Activated T-helper 2 cell treated with anti-CD3 and anti-CD28 coated beads, Interferon-gamma antibody, Interleukin-2, Interleukin-4, amounts not matched to agents 10 μg/mL and 5 μg/mL and 100 μg/mL, durations not matched to agents 14 hours and 24 hours and 36 hours (primary cell): ENCODE data around the gene ZNF362. TPM values are rescaled to one million over a fixed set of nuclear protein-coding genes. Genes with fewer than 3 reads are reported as not detected.
"Not testable (repeated sequence)": the region's sequence is repeated elsewhere in the genome, so short reads cannot be mapped to it uniquely, and the experiment has no call there.

Source experiments
- DNase-seq: peaks from one replicate; pipeline ENCODE4 v3.0.0; 2021; ENCODE audit warnings: low spot score
- H3K27ac Mint-ChIP-seq: one replicate; pipeline ENCODE4 v1.8.0; 2021; ENCODE audit warnings: mixed read lengths
- H3K27me3 Mint-ChIP-seq: one replicate; pipeline ENCODE4 v1.8.0; 2021; ENCODE audit warnings: low read depth, mixed read lengths
- H3K36me3 Mint-ChIP-seq: one replicate; pipeline ENCODE4 v1.8.0; 2021; ENCODE audit warnings: low read depth, mixed read lengths
- H3K4me1 Mint-ChIP-seq: one replicate; pipeline ENCODE4 v1.8.0; 2021; ENCODE audit warnings: low read depth, mixed read lengths
- H3K4me3 Mint-ChIP-seq: one replicate; pipeline ENCODE4 v1.8.0; 2021; ENCODE audit warnings: low read depth, mild to moderate bottlenecking, moderate library complexity, mixed read lengths
- H3K9me3 Mint-ChIP-seq: one replicate; pipeline ENCODE4 v1.8.0; 2021; ENCODE audit warnings: mixed read lengths
- intact Hi-C: fragments of 100-400 bp; cut with micrococcal nuclease; formaldehyde crosslinking; loops from one replicate; pipeline ENCODE4 v1.15.1; 2023
- total RNA-seq: library from RNA; stranded (reverse); gene quantifications from 2 replicates; pipeline ENCODE4 v1.2.3, GENCODE V29; 2022

ZNF362 gene
- total RNA-seq, 1 donor from 2014 or later = 22.2 TPM

GRCh38 chr1:33234588-33234990 is 21.7 kb upstream of the ZNF362 start:
- no peak overlapping the region for H3K27ac Mint-ChIP-seq
- peaks cover 30% of the 10 kb centered on the region for H3K4me1 Mint-ChIP-seq
- DNase-seq = no peak
- no peaks in the 10 kb centered on the region for H3K36me3 Mint-ChIP-seq
- peaks cover 1% of the 10 kb centered on the region for H3K27me3 Mint-ChIP-seq
- no peak overlapping the region for H3K4me3 Mint-ChIP-seq
- intact Hi-C loops = no loop called here
- no peaks in the 10 kb centered on the region for H3K9me3 Mint-ChIP-seq

- intact Hi-C loops = no loop called here
- Mint-ChIP-seq H3K4me1 (peaks cover 28% of the 10 kb centered on the region), H3K27ac (no peak overlapping the region), H3K4me3 (no peak overlapping the region), H3K27me3 (peaks cover 8% of the 10 kb centered on the region), H3K9me3 (no peaks in the 10 kb centered on the region), H3K36me3 (no peaks in the 10 kb centered on the region)
- DNase-seq = no peak
Observed at GRCh38 chr1:33235521-33235920, 20.8 kb upstream of the ZNF362 start.

GRCh38 chr1:33236498-33236897 is 19.8 kb upstream of the ZNF362 start:
- H3K4me1 Mint-ChIP-seq = peaks cover 22% of the 10 kb centered on the region
- no peaks in the 10 kb centered on the region for H3K9me3 Mint-ChIP-seq
- no peak overlapping the region for H3K27ac Mint-ChIP-seq
- H3K4me3 Mint-ChIP-seq = no peak overlapping the region
- intact Hi-C loops = no loop called here
- H3K36me3 Mint-ChIP-seq = no peaks in the 10 kb centered on the region
- peaks cover 12% of the 10 kb centered on the region for H3K27me3 Mint-ChIP-seq
- no peak for DNase-seq

DNA sequence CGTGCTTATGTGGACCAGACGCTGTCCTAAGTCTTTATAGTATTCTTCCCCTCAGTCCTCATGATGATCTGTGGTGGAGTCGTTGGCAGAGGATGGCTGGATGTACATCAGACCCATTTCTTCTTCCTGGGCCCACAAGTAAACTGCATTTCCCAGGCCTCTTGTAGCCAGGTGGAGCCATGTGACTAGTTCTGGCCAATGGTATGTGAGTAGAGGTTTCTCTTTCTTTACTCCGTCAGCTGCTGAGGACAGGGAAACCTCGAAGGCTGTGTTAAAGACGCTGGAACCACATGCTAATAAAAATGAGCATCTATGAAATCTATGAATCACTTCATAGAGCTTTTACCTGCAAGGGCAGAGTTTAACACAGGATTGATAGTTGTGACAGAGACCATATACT is 18.7 kb upstream of the ZNF362 start:
- Mint-ChIP-seq H3K4me1 (peaks cover 20% of the 10 kb centered on the region), H3K4me3 (no peak overlapping the region), H3K27me3 (peaks cover 18% of the 10 kb centered on the region), H3K9me3 (no peaks in the 10 kb centered on the region), H3K36me3 (no peaks in the 10 kb centered on the region), H3K27ac (no peak overlapping the region)
- DNase-seq = no peak
- intact Hi-C loops = no loop called here

GRCh38 chr1:33238194-33238724 is 18.0 kb upstream of the ZNF362 start:
- H3K9me3 Mint-ChIP-seq, H3K27ac Mint-ChIP-seq, intact Hi-C loops, H3K36me3 Mint-ChIP-seq, H3K4me3 Mint-ChIP-seq, DNase-seq: not testable (repeated sequence)
- H3K27me3 Mint-ChIP-seq = peaks cover 18% of the 10 kb centered on the region
- peaks cover 13% of the 10 kb centered on the region for H3K4me1 Mint-ChIP-seq

DNA sequence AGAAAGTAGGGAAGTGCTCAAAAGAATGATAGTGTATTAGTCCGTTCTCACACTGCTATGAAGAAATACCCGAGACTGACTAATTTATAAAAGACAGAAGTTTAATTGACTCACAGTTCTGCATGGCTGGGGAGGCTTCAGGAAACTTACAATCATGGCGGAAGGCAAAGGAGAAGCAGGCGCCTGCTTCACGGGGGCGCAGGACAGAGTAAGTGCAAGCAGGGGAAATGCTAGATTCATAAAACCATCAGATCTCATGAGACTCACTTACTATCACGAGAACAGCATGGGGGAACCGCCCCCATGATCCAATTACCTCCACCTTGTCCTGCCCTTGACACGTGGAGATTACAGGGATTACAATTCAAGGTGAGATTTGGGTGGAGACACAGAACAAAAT is 16.9 kb upstream of the ZNF362 start:
- DNase-seq, H3K4me1 Mint-ChIP-seq, H3K4me3 Mint-ChIP-seq, intact Hi-C loops, H3K36me3 Mint-ChIP-seq, H3K27ac Mint-ChIP-seq, H3K9me3 Mint-ChIP-seq: not testable (repeated sequence)
- H3K27me3 Mint-ChIP-seq = peaks cover 18% of the 10 kb centered on the region

DNA sequence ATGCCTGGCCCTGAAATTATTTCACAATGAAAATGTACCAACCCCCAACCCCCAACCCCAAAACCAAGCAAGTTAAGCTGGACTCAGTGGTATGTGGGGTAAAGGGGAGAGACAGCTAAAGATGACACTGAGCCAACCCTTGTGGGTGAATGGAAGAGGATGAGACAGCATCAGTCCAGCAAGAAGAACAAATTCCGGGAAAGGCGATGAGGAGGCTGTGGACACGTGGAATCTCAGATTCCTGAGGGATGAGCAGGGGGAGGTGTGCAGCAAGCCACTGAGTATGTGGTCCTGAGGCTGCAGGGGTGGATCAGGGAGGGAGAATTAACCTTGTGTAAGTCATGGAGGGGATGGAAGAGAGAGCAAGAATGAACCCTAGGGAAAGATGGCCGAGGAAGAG is 14.4 kb upstream of the ZNF362 start:
- Mint-ChIP-seq H3K27ac (no peak overlapping the region), H3K9me3 (no peaks in the 10 kb centered on the region), H3K4me1 (peaks cover 8% of the 10 kb centered on the region), H3K36me3 (no peaks in the 10 kb centered on the region), H3K27me3 (peaks cover 19% of the 10 kb centered on the region), H3K4me3 (no peak overlapping the region)
- intact Hi-C loops = no loop called here
- DNase-seq = no peak

GRCh38 chr1:33242652-33243051 is 13.6 kb upstream of the ZNF362 start:
- H3K36me3 Mint-ChIP-seq = no peaks in the 10 kb centered on the region
- H3K27me3 Mint-ChIP-seq = peaks cover 19% of the 10 kb centered on the region
- intact Hi-C loops = no loop called here
- H3K27ac Mint-ChIP-seq = no peak overlapping the region
- H3K9me3 Mint-ChIP-seq = no peaks in the 10 kb centered on the region
- H3K4me1 Mint-ChIP-seq = peaks cover 1% of the 10 kb centered on the region
- H3K4me3 Mint-ChIP-seq = no peak overlapping the region
- no peak for DNase-seq

DNA sequence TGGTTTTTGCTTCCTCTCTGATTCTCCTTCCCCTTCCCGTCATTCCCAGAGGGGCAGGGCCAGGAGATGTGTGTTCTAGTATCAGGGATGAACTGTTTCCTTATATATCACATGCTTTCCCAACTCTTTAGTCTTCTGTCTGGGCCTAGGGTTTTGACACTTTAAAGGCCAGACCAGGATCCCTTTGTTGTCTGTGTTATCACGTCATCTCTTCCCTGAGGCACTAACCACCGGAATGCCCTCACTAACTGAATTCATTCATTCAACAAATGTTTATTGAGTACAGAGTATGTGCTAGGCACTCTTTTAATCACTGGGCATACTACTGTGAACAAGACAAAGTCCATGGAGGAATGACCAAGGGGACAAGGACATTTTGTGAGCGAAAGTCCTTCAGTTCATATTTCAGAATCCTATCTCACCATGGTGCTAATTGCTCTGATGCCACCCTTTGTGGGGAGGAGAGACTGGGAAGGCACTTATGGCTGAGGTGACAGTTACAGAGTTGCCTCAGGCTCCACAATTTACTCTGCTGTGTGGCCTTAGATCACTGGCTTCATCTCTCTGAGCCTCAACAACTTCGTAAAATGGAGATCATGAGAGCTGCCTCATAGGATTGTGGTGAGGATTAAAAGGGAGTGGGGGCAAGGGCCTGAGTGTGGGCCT is 12.0 kb upstream of the ZNF362 start:
- H3K27ac Mint-ChIP-seq = no peak overlapping the region
- peaks cover 27% of the 10 kb centered on the region for H3K27me3 Mint-ChIP-seq
- no peaks in the 10 kb centered on the region for H3K9me3 Mint-ChIP-seq
- DNase-seq = no peak
- H3K36me3 Mint-ChIP-seq = no peaks in the 10 kb centered on the region
- intact Hi-C loops = no loop called here
- H3K4me1 Mint-ChIP-seq = no peaks in the 10 kb centered on the region
- H3K4me3 Mint-ChIP-seq = no peak overlapping the region

DNA sequence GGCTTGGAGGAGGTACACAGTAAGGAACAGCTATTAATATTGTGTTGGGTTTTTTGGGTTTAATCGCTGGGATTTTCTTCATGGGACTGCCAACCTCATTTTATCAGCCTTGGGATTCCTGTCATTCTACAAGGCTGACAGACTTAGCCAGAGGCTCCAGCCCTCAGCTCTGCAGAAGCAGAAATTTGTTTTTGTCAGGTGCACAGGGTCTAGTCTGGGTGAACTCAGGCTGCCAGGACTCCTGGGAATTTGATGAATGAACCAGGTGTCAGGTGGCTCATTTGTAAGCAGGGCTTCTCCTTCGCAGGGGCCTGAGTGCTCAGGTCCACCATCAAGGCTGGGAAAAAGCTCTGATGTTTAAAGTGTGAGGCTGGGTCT is 11.5 kb upstream of the ZNF362 start:
- no peaks in the 10 kb centered on the region for H3K9me3 Mint-ChIP-seq
- H3K27ac Mint-ChIP-seq = no peak overlapping the region
- H3K36me3 Mint-ChIP-seq = no peaks in the 10 kb centered on the region
- peaks cover 26% of the 10 kb centered on the region for H3K27me3 Mint-ChIP-seq
- no peaks in the 10 kb centered on the region for H3K4me1 Mint-ChIP-seq
- intact Hi-C loops = no loop called here
- no peak for DNase-seq
- H3K4me3 Mint-ChIP-seq = no peak overlapping the region

- H3K36me3 Mint-ChIP-seq = no peaks in the 10 kb centered on the region
- H3K4me3 Mint-ChIP-seq = no peak overlapping the region
- DNase-seq = no peak
- H3K9me3 Mint-ChIP-seq = no peaks in the 10 kb centered on the region
- no peak overlapping the region for H3K27ac Mint-ChIP-seq
- intact Hi-C loops = no loop called here
- H3K27me3 Mint-ChIP-seq = peaks cover 26% of the 10 kb centered on the region
- no peaks in the 10 kb centered on the region for H3K4me1 Mint-ChIP-seq
Observed at GRCh38 chr1:33246171-33246570, 10.1 kb upstream of the ZNF362 start.

DNA sequence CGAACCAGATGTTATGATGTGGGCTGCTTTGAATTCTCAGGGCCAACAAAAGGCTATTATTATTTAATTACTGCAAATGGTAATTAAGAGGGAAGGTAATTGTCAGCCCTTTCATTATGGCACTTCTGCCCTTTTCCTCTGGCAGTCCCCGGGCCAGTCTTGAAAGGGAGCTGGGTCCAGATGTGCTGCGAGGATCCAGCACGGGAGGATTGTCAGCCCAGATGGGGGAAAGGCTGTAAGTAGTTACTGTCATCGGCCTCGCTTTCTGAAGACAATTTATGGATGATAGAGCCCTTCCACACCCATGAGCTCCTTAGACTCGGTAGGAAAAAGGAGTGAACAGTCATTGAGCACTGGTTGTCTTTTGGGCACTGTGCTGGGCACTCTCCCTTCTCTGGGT is 8.7 kb upstream of the ZNF362 start:
- intact Hi-C loops = no loop called here
- Mint-ChIP-seq H3K4me1 (no peaks in the 10 kb centered on the region), H3K4me3 (no peak overlapping the region), H3K9me3 (no peaks in the 10 kb centered on the region), H3K27me3 (peaks cover 27% of the 10 kb centered on the region), H3K27ac (no peak overlapping the region), H3K36me3 (no peaks in the 10 kb centered on the region)
- no peak for DNase-seq

GRCh38 chr1:33248244-33248643 is 8.0 kb upstream of the ZNF362 start:
- Mint-ChIP-seq H3K27me3 (peaks cover 30% of the 10 kb centered on the region), H3K9me3 (no peaks in the 10 kb centered on the region), H3K4me1 (no peaks in the 10 kb centered on the region), H3K4me3 (no peak overlapping the region), H3K27ac (no peak overlapping the region), H3K36me3 (no peaks in the 10 kb centered on the region)
- no peak for DNase-seq
- intact Hi-C loops = no loop called here

DNA sequence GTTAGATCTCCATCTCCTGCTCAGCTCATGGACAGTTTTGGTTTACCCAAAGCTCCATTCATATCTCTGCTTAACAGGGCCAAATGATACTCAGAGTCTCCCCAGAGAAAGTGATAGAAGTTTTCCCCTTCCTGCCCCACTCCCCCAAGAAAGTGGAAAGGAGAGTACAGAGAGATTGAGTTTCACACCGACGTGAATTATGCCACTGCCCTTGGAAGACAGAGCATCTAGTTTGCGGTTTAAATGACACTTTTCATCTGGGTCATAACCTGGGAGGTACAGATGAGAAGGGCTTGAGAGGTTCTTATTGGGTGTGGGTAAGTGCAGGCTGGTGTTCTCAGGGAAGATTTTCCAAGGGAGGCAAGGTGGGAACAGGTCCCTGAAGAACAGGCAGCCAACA is 6.9 kb upstream of the ZNF362 start:
- Mint-ChIP-seq H3K36me3 (no peaks in the 10 kb centered on the region), H3K27me3 (peaks cover 30% of the 10 kb centered on the region), H3K4me1 (no peaks in the 10 kb centered on the region), H3K9me3 (no peaks in the 10 kb centered on the region), H3K4me3 (no peak overlapping the region), H3K27ac (no peak overlapping the region)
- DNase-seq = no peak
- intact Hi-C loops = no loop called here
